ENCODE results near the gene SLC43A1.
A peak's percentile ranks its signal among the peaks of the same experiment; 100 is the strongest.

SLC43A1 gene

GRCh38 chr11:57498540-57498939 lies 17.0 kb downstream of the SLC43A1 start:
- no peak for DNase-seq

GRCh38 chr11:57497303-57498247 lies 17.9 kb downstream of the SLC43A1 start:
- DNase-seq = no peak

GRCh38 chr11:57496109-57496820 lies 19.2 kb downstream of the SLC43A1 start:
- no peak for DNase-seq

GRCh38 chr11:57493507-57494503 lies 21.7 kb downstream of the SLC43A1 start:
- peak in 20 of 51 donors; percentile 4 to 41 (median 18) for DNase-seq

- peak in 5 of 51 donors; percentile 6 to 49 (median 12) for DNase-seq
Observed at GRCh38 chr11:57491371-57492061, 24.0 kb downstream of the SLC43A1 start.

GRCh38 chr11:57490456-57491248 lies 24.9 kb downstream of the SLC43A1 start:
- no peak for DNase-seq

- no peak for DNase-seq
Observed at GRCh38 chr11:57487920-57488659, 27.4 kb downstream of the SLC43A1 start.

GRCh38 chr11:57487021-57487778 lies 28.3 kb downstream of the SLC43A1 start:
- DNase-seq = no peak

GRCh38 chr11:57485217-57485990 lies 30.1 kb downstream of the SLC43A1 start:
- DNase-seq = peak in 1 of 51 donors; percentile 28

GRCh38 chr11:57484141-57484710 lies 31.3 kb downstream of the SLC43A1 start:
- peak in 6 of 51 donors; percentile 7 to 22 (median 18) for DNase-seq

- DNase-seq = no peak
Observed at GRCh38 chr11:57483562-57483918, 32.0 kb downstream of the SLC43A1 start.

GRCh38 chr11:57482782-57483561 lies 32.5 kb downstream of the SLC43A1 start:
- peak in 11 of 51 donors; percentile 7 to 55 (median 15) for DNase-seq

- no peak for DNase-seq
Observed at GRCh38 chr11:57481915-57482781, 33.4 kb downstream of the SLC43A1 start.

GRCh38 chr11:57481315-57481714 lies 34.2 kb downstream of the SLC43A1 start:
- no peak for DNase-seq
